Umbilical cord (tissue), 2 donors: Measurements from ENCODE around the gene FAM98C. TPM values are rescaled to one million over a fixed set of nuclear protein-coding genes. Genes with fewer than 3 reads are reported as not detected.

Experiments used
- DNase-seq: peaks from one replicate; pipeline ENCODE4 v3.0.0-alpha.2; 2015; ENCODE audit warnings: low spot score
- total RNA-seq: library from RNA; depleted of rRNA; stranded (reverse); fragments of >200 nt; gene quantifications from one replicate; pipeline ENCODE4 v1.2.3, GENCODE V29; 2014; ENCODE audit warnings: low replicate concordance; ENCODE audit not compliant: insufficient read depth

The FAM98C gene
- total RNA-seq, 1 donor from 2014 or later: 6.7 TPM

- DNase-seq: no peak
Measured at GRCh38 chr19:38377052-38377451, 25.8 kb upstream of the FAM98C start.

GRCh38 chr19:38378866-38379265, 24.0 kb upstream of the FAM98C start:
- no peak for DNase-seq

DNA sequence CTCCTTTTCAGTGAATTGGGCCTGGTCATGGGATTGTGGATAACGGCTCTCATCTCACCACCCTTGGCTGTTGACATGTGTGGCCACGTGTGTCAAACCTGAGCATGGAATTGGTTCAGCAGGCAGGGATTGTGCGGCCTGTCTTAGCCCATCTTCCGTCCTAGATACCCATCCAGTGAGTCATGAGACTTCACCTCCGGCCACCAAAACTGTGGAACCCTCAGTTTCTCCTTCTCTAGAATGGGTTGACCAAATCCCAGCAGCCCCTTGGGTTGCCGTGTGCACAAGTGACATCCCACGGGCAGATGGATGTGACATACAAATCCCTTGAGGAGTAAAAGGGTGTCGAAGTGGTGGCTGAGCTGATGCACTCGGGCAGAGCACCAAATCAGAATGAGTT, 21.8 kb upstream of the FAM98C start:
- no peak for DNase-seq

GRCh38 chr19:38383184-38383583, 19.7 kb upstream of the FAM98C start:
- no peak for DNase-seq

GRCh38 chr19:38383743-38384142, 19.1 kb upstream of the FAM98C start:
- DNase-seq: no peak

GRCh38 chr19:38384209-38385027, 18.5 kb upstream of the FAM98C start:
- no peak for DNase-seq

- DNase-seq: no peak
Measured at GRCh38 chr19:38385057-38385803, 17.7 kb upstream of the FAM98C start.

DNA sequence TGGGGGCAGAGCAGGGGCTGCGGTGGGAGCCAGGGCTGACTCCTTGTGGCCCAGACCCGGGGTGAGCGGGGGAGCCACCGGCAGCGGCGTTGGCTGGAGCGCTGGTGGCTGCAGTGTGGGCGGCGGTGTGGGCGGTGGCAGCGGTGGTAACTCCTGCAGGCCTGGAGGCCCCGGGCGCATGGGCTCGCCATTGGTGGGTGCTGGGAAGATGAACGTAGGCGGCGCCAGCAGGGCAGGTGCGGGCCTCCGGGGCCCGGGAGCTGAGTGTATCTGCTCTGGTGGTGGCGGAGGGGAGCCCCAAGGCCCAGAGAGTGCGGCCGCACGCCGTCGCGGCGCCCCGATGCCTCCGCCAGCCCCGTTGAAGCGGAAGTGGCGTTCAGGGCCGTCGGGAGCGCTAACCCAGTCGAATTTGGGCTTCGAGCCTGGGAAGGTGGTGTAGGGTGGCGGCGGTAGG, 17.1 kb upstream of the FAM98C start:
- no peak for DNase-seq

GRCh38 chr19:38386300-38386970, 16.5 kb upstream of the FAM98C start:
- DNase-seq: no peak

DNA sequence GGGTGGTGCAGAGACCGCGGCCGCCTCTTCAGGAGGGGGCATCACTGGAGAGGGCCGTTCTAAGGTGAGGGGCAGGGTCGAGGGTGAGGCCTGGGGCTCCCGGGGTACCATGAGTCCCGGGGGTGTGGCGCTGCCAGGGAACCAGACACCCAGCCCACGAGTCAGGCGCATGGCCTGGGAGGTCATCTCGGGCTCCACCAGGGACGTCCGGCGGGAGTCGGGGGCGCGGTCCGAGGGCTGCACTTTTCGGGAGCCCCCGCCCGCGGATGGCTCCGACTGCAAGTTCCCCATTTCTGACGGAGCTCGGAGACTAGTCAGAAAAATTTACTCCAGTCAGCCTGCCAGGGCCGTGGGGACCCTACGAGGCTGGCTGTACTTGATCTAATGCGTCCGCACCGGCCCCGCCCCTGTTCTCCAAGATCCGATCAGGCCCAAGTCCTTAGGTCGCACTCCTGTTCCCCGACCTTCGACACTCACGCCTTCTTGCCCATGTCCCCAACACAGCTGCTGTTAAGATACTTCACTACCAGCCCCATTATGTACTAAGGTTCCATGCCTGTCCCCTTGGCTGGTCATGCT, 15.8 kb upstream of the FAM98C start:
- no peak for DNase-seq

GRCh38 chr19:38387550-38388348, 15.1 kb upstream of the FAM98C start, which contains the start of gene GGN:
Gene GGN, minus strand, starts transcription at chr19:38388034. Its CDS starts 773 bp downstream, at chr19:38387261.
- peak; percentile 52 for DNase-seq

GRCh38 chr19:38388349-38389100, 14.4 kb upstream of the FAM98C start, which contains the start of gene SPRED3:
Gene SPRED3, plus strand, starts transcription at chr19:38388697. Its CDS starts 1,606 bp downstream, at chr19:38390303.
- no peak for DNase-seq

- DNase-seq: peak; percentile 57
Measured at GRCh38 chr19:38389101-38389925, 13.6 kb upstream of the FAM98C start.

DNA sequence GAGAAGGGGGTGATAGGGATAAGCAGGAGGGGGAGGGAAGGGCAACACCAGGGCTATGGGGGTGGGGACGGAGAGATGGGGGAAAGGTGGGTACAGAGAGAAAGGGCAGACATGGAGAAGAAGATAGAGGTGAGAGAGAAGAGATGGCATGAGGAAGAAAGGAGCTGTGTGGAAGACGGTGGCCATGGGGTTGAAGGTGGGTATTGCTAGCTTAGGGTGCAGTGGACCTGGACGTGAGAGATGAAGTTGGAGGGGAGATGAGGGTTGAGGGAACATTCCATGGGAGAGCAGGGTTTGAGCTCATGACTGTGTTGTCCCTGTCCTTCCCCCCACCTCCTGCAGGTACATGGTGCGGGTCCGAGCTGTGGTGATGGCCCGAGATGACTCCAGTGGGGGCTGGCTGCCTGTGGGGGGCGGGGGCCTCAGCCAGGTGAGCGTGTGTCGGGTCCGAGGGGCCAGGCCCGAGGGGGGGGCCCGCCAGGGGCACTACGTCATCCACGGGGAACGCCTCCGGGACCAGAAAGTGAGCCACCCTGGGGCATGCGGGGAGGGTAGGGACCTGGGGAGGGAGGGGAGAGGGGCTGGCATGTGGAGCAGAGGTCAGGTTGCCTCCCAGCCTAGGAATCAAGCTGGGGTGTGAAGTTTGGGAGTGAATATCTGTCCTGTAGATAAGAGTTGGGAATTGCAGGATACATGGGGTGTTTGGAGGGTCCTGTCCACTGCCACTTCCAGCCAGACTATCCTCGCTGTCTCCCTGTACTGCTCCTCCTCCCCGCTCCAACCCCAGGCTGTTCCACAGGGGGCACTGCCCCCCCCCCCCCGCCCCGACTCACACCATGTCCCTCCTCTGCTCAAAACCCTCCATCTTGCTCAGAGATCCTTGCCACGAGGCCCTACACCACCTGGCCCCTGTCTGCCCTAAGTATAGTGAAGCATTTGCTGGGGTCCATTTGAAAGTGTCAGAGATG, 12.7 kb upstream of the FAM98C start:
- no peak for DNase-seq

- DNase-seq: no peak
Measured at GRCh38 chr19:38391911-38392464, 10.9 kb upstream of the FAM98C start.

DNA sequence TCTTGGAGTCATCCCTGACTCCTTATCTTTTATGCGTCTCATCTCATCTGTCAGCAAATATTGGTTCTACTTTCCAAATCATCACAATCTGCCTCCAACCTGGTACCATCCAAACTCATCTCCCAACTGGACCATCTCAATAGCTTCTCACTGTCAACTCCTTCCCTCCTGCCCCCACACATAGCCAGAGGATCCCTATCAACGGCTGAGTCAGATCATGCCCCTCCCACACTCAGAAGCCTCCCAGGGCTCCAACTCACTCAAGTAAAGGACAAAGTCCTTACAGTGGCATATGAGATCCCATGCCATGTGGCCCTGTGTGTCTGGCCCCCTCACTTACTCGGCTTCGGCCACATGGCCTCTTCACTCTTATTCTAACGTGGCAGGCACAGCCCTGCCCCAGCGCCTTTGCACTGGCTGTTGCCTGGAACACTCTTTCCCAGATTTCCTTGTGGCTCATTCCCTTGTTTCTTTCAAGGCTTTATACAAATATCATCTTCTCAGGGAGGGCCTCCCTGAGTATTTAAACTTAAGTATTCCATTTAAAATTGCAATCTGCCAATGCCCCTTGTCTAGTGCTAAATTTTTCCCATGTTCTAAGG, 10.1 kb upstream of the FAM98C start:
- no peak for DNase-seq

DNA sequence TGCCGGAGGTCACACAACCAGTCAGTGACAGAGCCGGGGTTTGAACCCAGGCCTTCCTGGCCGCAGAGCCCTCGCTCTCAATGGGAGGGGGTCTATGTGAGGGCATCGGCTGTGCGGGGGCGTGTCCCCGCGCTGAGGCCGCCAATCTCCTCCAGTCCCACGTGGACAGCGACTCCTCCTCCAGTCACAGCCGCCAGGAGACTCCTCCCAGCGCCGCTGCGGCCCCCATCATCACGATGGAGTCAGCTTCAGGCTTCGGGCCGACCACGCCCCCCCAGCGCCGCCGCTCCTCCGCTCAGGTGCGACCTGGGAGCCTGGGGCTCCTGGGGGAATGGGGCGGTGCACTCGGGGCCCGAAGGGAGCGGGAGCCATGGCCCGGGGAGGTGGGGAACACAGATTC, 8.4 kb upstream of the FAM98C start:
- no peak for DNase-seq
